Panc1 (cell line): ENCODE results near the gene MAPK6. TPM values are rescaled to one million over a fixed set of nuclear protein-coding genes. Genes with fewer than 3 reads are reported as not detected.
A peak's percentile ranks its signal among the peaks of the same experiment; 100 is the strongest.

Experiments
- ATAC-seq: fragments of 200-7000 bp; cut with Tn5 transposase; 2 replicates; pipeline ENCODE4 v1.9.1; 2020; ENCODE audit warnings: mild to moderate bottlenecking, moderate library complexity
- BruUV-seq: library from RNA; stranded (reverse); fragments of 400-500 nt; replicated peaks from 2 replicates; lab custom pipeline; 2021; lab: Mats Ljungman, UMichigan
- CTCF ChIA-PET: fragments of 300-600 bp; sonication (Branson Sonifier 250); formaldehyde crosslinking; loops from one replicate; lab custom pipeline; 2022; ENCODE audit warnings: antibody characterized with exemption; lab: Charles Lee
- POLR2A ChIA-PET: fragments of 300-600 bp; sonication (Branson Sonifier 250); formaldehyde crosslinking; loops from one replicate; lab custom pipeline; 2022; ENCODE audit warnings: antibody characterized with exemption; lab: Charles Lee
- DNase-seq: peaks from one replicate; pipeline ENCODE4 v3.0.0-alpha.2; 2010; ENCODE audit warnings: low read depth, low spot score
- H3K27ac ChIP-seq: 2 replicates; pipeline ENCODE4 v1.5.1; 2011; ENCODE audit warnings: mild to moderate bottlenecking, low read length, inconsistent platforms
- H3K27me3 ChIP-seq: fragments of 200-500 bp; sonication (Bioruptor generic); 2 replicates; pipeline ENCODE4 v1.6.0; 2014; ENCODE audit warnings: low read length, inconsistent platforms; ENCODE audit not compliant: control insufficient read depth, insufficient read depth
- H3K36me3 ChIP-seq: fragments of 200-500 bp; sonication (Bioruptor generic); 2 replicates; pipeline ENCODE4 v1.5.1; 2014; ENCODE audit warnings: inconsistent platforms, mild to moderate bottlenecking, low read length, moderate library complexity; ENCODE audit not compliant: control insufficient read depth, insufficient read depth
- H3K4me1 ChIP-seq: 2 replicates; pipeline ENCODE4 v1.5.1; 2011; ENCODE audit warnings: inconsistent platforms, mild to moderate bottlenecking, low read length, moderate library complexity; ENCODE audit not compliant: control insufficient read depth, insufficient read depth
- H3K4me3 ChIP-seq, 2 experiments: 2 replicates each; pipeline ENCODE4 v1.5.1; 2011 to 2012; ENCODE audit warnings: low read depth in 2 of 2, low read length in 2 of 2, mild to moderate bottlenecking in 2 of 2, inconsistent platforms in 1 of 2, moderate library complexity in 1 of 2
- H3K9me3 ChIP-seq: fragments of 200-500 bp; sonication (Bioruptor generic); 2 replicates; pipeline ENCODE4 v1.5.1; 2014; ENCODE audit warnings: low read depth, mild to moderate bottlenecking, inconsistent platforms, low read length, moderate library complexity; ENCODE audit not compliant: control insufficient read depth, insufficient read depth
- POLR2AphosphoS5 ChIP-seq: IDR thresholded peaks from 2 replicates; pipeline ENCODE4 v1.6.1; 2012; ENCODE audit warnings: mild to moderate bottlenecking, low read depth, low read length, moderate library complexity
- SIN3A ChIP-seq: IDR thresholded peaks from 2 replicates; pipeline ENCODE4 v1.6.1; 2012; ENCODE audit warnings: low read depth, mild to moderate bottlenecking, low read length, moderate library complexity, borderline replicate concordance; ENCODE audit not compliant: insufficient read depth
- TCF7L2 ChIP-seq: IDR thresholded peaks from 2 replicates; pipeline ENCODE4 v1.6.1; 2011; ENCODE audit warnings: mild to moderate bottlenecking, low read depth, low read length, inconsistent platforms
- in situ Hi-C: cut with HindIII; loops from 2 replicates; pipeline ENCODE4 v1.10.0; 2016; ENCODE audit warnings: low sequenced_read_pairs, low pct_unique_long_range_greater_than_20kb
- intact Hi-C: fragments of 100-400 bp; cut with micrococcal nuclease; formaldehyde crosslinking; loops from one replicate; pipeline ENCODE4 v1.10.0; 2022; ENCODE audit not compliant: unreplicated experiment
- total RNA-seq: library from RNA; stranded (reverse); gene quantifications from one replicate; pipeline ENCODE4 v1.2.1, GENCODE V29; 2021; ENCODE audit not compliant: unreplicated experiment
- TF ChIP-seq, protein P1 (sequence below): fragments of 450-650 bp; IDR thresholded peaks from 2 replicates; pipeline ENCODE4 v1.5.1; 2017; ENCODE audit warnings: mild to moderate bottlenecking
- TF ChIP-seq, protein P2 (sequence below), 2 experiments: IDR thresholded peaks; 2 replicates each; pipeline ENCODE4 v1.6.1; 2011 to 2012; ENCODE audit warnings: low read depth in 2 of 2, control low read depth in 1 of 2, low read length in 1 of 2, mild to moderate bottlenecking in 1 of 2, moderate library complexity in 1 of 2; ENCODE audit not compliant: insufficient read depth in 1 of 2

The MAPK6 gene
- total RNA-seq, 1 experiment from 2014 or later, result 66.6 TPM

DNA sequence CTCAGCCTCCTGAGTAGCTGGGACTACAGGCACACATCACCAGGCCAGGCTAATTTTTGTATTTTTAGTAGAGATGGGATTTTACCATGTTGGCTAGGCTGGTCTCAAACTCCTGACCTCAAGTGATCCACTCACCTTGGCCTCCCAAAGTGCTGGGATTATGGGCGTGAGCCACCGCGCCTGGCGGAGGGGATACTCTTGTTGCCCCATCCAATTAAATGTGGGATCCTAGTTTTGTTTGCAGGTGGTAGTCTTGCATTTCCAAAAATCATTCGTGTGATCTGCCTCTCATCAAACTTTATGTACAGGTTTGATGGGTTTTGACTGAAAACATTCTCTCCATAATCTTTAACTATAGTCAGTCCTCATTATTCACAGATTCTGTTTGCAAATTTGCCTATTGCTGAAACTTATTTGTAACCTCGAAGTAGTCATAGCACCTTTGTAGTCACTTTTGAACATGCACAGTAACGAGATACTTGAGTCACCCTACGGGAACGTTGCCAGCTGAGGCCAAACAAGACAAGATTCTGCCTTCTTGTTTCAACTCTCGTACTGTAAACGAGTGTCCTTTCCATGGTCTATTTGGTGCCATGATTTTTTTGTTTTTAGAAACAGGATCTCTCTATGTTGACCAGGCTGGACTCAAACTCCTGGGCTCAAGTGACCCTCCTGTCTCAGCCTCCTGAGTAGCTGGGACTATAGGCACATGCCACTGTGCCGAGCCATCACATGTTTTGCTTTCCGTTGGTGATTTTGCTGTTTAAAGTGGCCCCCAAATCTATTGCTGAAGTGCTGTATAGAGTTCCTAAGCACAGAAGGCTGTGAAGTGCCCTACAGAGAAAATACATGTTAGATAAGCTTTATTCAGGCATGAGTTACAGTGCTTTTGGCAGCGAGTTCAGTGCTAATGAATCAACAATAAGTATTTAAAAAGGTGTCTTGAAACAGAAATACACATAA is 8.1 kb upstream of the MAPK6 start:
- no TSS peak for BruUV-seq
- intact Hi-C loops, result no loop called here
- DNase-seq (peak; percentile 89), ATAC-seq (peak; percentile 67)
- POLR2A ChIA-PET, result no interaction called here
- CTCF ChIA-PET, result no interaction called here
- TF ChIP-seq, protein P1, sequence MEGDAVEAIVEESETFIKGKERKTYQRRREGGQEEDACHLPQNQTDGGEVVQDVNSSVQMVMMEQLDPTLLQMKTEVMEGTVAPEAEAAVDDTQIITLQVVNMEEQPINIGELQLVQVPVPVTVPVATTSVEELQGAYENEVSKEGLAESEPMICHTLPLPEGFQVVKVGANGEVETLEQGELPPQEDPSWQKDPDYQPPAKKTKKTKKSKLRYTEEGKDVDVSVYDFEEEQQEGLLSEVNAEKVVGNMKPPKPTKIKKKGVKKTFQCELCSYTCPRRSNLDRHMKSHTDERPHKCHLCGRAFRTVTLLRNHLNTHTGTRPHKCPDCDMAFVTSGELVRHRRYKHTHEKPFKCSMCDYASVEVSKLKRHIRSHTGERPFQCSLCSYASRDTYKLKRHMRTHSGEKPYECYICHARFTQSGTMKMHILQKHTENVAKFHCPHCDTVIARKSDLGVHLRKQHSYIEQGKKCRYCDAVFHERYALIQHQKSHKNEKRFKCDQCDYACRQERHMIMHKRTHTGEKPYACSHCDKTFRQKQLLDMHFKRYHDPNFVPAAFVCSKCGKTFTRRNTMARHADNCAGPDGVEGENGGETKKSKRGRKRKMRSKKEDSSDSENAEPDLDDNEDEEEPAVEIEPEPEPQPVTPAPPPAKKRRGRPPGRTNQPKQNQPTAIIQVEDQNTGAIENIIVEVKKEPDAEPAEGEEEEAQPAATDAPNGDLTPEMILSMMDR, result no peak
- TF ChIP-seq POLR2AphosphoS5 (no peak), TCF7L2 (no peak), SIN3A (no peak)
- TF ChIP-seq, protein P2, sequence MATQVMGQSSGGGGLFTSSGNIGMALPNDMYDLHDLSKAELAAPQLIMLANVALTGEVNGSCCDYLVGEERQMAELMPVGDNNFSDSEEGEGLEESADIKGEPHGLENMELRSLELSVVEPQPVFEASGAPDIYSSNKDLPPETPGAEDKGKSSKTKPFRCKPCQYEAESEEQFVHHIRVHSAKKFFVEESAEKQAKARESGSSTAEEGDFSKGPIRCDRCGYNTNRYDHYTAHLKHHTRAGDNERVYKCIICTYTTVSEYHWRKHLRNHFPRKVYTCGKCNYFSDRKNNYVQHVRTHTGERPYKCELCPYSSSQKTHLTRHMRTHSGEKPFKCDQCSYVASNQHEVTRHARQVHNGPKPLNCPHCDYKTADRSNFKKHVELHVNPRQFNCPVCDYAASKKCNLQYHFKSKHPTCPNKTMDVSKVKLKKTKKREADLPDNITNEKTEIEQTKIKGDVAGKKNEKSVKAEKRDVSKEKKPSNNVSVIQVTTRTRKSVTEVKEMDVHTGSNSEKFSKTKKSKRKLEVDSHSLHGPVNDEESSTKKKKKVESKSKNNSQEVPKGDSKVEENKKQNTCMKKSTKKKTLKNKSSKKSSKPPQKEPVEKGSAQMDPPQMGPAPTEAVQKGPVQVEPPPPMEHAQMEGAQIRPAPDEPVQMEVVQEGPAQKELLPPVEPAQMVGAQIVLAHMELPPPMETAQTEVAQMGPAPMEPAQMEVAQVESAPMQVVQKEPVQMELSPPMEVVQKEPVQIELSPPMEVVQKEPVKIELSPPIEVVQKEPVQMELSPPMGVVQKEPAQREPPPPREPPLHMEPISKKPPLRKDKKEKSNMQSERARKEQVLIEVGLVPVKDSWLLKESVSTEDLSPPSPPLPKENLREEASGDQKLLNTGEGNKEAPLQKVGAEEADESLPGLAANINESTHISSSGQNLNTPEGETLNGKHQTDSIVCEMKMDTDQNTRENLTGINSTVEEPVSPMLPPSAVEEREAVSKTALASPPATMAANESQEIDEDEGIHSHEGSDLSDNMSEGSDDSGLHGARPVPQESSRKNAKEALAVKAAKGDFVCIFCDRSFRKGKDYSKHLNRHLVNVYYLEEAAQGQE (IDR thresholded peaks at IDR 0.05; ENCODE audit: insufficient read depth in 1 of 2, low read depth in 2 of 2, low read length in 1 of 2), result no peak
- Histone ChIP-seq H3K27ac (0 out of 2 replicates have a peak overlapping the region, but pooled peaks have one; percentile 25), H3K27me3 (no peaks in the 10 kb centered on the region), H3K4me3 (no peak overlapping the region), H3K4me1 (peaks cover 12% of the 10 kb centered on the region), H3K9me3 (no peaks in the 10 kb centered on the region), H3K36me3 (no peaks in the 10 kb centered on the region)
- in situ Hi-C loops, result no loop called here

DNA sequence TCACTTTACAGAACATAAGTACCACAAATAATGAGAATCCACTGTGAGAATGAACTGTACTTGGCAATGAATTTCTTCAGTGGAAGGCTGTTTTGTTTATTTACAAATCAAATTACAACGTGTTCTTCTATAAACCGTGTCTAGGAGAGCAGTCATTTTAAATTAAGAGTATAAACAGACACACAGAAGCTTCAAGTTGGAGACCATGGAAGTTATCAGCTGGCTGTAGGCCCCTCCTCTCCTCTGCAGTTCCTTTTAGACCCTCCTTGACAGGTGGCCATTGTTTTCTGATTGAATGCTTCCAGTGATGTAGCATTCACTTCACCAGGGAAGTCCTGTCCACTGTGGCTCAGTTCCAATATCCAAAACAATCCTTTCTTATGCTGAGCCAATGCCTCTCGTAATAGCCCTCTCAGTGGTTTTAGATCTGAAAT is 7.3 kb upstream of the MAPK6 start:
- Histone ChIP-seq H3K4me1 (peaks cover 12% of the 10 kb centered on the region), H3K9me3 (no peaks in the 10 kb centered on the region), H3K27ac (0 out of 2 replicates have a peak overlapping the region, but pooled peaks have one; percentile 25), H3K4me3 (no peak overlapping the region), H3K36me3 (no peaks in the 10 kb centered on the region), H3K27me3 (no peaks in the 10 kb centered on the region)
- no peak for TF ChIP-seq POLR2AphosphoS5
- TF ChIP-seq, protein P1, result no peak
- no peak for TF ChIP-seq TCF7L2
- no peak for TF ChIP-seq SIN3A
- TF ChIP-seq, protein P2 (IDR thresholded peaks at IDR 0.05; ENCODE audit: insufficient read depth in 1 of 2, low read depth in 2 of 2, low read length in 1 of 2), result no peak
- DNase-seq (no peak), ATAC-seq (peak; percentile 50; the same call in 1 of the 2 replicates)
- in situ Hi-C loops (no loop called here), intact Hi-C loops (no loop called here)
- ChIA-PET CTCF (no interaction called here), POLR2A (no interaction called here)
- BruUV-seq, result no TSS peak
